ENCODE data around the gene TRABD.
"Not testable (repeated sequence)": the region's sequence is repeated elsewhere in the genome, so short reads cannot be mapped to it uniquely, and the experiment has no call there.

Gene TRABD

GRCh38 chr22:50153056-50153755 lies 32.5 kb upstream of the TRABD start:
- H3K36me3 ChIP-seq (ENCODE audit: control insufficient read depth, insufficient read depth, low read length) = no peaks in the 10 kb centered on the region
- H3K27ac ChIP-seq (ENCODE audit: low read depth, low read length) = no peak overlapping the region
- no peak overlapping the region for H3K9ac ChIP-seq (ENCODE audit: low read length)
- H3K9me3 ChIP-seq (ENCODE audit: control insufficient read depth, insufficient read depth, low read depth, low read length) = no peaks in the 10 kb centered on the region
- peaks cover 3% of the 10 kb centered on the region; the same call in 1 of the 2 replicates for H3K4me1 ChIP-seq (ENCODE audit: control insufficient read depth, insufficient read depth, low read length)
- no peak overlapping the region for H3K4me3 ChIP-seq (ENCODE audit: low read depth, low read length)
- H3K27me3 ChIP-seq (ENCODE audit: control insufficient read depth, insufficient read depth, low read length) = peaks cover 18% of the 10 kb centered on the region; the same call in 1 of the 2 replicates

DNA sequence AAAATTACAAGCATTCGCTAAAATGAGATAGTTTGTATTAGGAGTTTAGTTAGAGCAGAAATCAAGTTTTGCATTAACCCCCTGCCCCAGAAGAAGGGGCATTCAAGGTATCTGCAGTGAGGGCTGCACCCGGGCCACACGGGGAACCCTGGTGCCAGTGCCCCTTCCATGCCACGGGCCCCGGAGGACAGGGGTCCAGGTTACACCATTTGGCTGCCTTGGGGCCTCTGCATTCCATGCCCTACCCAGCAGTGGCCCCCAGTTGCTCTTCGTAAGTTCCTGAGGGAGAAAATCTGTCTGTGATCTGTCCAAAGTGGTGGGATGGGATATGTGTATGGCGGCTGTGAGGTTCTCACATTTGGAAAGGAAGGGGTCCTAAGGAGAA lies 32.0 kb upstream of the TRABD start:
- peaks cover 22% of the 10 kb centered on the region; the same call in 1 of the 2 replicates for H3K27me3 ChIP-seq (ENCODE audit: control insufficient read depth, insufficient read depth, low read length)
- peaks cover 3% of the 10 kb centered on the region; the same call in 1 of the 2 replicates for H3K4me1 ChIP-seq (ENCODE audit: control insufficient read depth, insufficient read depth, low read length)
- H3K9me3 ChIP-seq (ENCODE audit: control insufficient read depth, insufficient read depth, low read depth, low read length) = no peaks in the 10 kb centered on the region
- H3K9ac ChIP-seq (ENCODE audit: low read length) = no peak overlapping the region
- no peak overlapping the region for H3K4me3 ChIP-seq (ENCODE audit: low read depth, low read length)
- no peaks in the 10 kb centered on the region for H3K36me3 ChIP-seq (ENCODE audit: control insufficient read depth, insufficient read depth, low read length)
- no peak overlapping the region for H3K27ac ChIP-seq (ENCODE audit: low read depth, low read length)

GRCh38 chr22:50157709-50158375 lies 27.9 kb upstream of the TRABD start:
- no peak overlapping the region for H3K9ac ChIP-seq (ENCODE audit: low read length)
- peaks cover 16% of the 10 kb centered on the region; the same call in 1 of the 2 replicates for H3K27me3 ChIP-seq (ENCODE audit: control insufficient read depth, insufficient read depth, low read length)
- no peaks in the 10 kb centered on the region for H3K9me3 ChIP-seq (ENCODE audit: control insufficient read depth, insufficient read depth, low read depth, low read length)
- H3K4me1 ChIP-seq (ENCODE audit: control insufficient read depth, insufficient read depth, low read length) = no peaks in the 10 kb centered on the region; the same call in 1 of the 2 replicates
- H3K4me3 ChIP-seq (ENCODE audit: low read depth, low read length) = no peak overlapping the region
- H3K36me3 ChIP-seq (ENCODE audit: control insufficient read depth, insufficient read depth, low read length) = no peaks in the 10 kb centered on the region
- no peak overlapping the region for H3K27ac ChIP-seq (ENCODE audit: low read depth, low read length)

DNA sequence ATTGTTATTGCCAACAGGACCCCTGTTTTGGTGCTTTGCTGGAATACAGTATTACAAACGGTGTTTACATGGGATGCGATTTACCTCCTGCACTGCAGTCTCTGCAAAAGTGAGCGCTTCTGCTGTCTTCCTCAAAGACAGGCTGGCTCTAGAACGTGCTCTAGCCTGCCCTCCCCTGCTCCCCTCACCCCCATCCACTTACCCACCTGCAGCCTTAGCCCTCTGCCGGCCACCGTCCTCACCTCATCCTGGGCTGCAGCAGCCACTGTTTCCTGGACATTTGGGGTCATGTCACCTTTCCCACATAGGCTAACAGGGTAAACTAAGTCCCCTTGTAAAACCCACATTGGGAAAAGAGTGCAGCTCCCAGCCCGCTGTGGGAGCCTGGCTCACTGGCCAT lies 24.8 kb upstream of the TRABD start:
- Histone ChIP-seq H3K4me1 (ENCODE audit: control insufficient read depth, insufficient read depth, low read length) (no peaks in the 10 kb centered on the region; the same call in 1 of the 2 replicates), H3K9ac (ENCODE audit: low read length) (no peak overlapping the region), H3K36me3 (ENCODE audit: control insufficient read depth, insufficient read depth, low read length) (no peaks in the 10 kb centered on the region), H3K9me3 (ENCODE audit: control insufficient read depth, insufficient read depth, low read depth, low read length) (no peaks in the 10 kb centered on the region), H3K27ac (ENCODE audit: low read depth, low read length) (no peak overlapping the region), H3K27me3 (ENCODE audit: control insufficient read depth, insufficient read depth, low read length) (peaks cover 15% of the 10 kb centered on the region; the same call in 1 of the 2 replicates), H3K4me3 (ENCODE audit: low read depth, low read length) (no peak overlapping the region)

DNA sequence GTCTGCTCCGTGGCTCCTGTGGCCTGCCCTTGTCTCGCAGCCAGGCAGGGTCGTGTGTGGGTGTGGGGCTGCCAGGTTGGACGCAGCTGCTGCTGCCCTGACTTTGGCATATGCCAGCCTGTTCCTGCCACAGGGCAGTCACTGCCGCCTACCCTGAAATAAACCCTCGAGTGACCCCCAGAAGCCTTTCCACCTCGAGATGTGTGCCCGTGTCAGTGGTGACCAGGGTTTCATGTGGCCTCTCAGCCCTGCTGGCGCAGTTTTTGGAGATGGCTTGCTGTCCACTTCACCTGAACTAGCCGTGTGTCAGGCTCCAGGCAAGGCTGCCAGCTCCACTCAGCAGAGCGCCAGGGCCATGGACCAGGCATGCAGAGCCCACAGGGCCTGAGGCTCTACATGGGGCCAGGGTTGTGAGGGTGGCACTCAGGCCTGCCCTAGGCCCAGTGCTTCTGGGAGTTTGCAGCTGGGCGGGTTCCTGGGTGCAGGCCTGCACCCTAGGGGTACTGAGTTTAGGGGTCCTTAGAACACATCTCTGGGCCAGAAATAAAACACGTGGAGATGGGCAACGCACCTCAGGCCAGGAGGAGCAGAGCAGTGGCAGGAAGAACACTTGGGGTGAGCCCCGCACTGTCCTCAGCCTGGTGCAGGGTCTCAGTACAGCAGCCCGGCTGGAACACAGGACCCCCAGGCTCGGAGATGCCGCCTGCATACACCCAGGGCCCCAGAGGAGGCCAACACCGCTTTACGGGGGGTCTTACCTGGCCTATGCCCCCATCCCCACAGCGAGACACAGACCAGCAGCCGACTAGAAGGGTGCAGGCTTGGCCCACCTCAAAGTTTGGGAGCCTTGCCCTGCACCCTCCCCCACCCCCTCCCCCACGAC lies 24.0 kb upstream of the TRABD start:
- Histone ChIP-seq H3K9me3 (ENCODE audit: control insufficient read depth, insufficient read depth, low read depth, low read length) (no peaks in the 10 kb centered on the region), H3K4me3 (ENCODE audit: low read depth, low read length) (no peak overlapping the region), H3K36me3 (ENCODE audit: control insufficient read depth, insufficient read depth, low read length) (no peaks in the 10 kb centered on the region), H3K9ac (ENCODE audit: low read length) (no peak overlapping the region), H3K27ac (ENCODE audit: low read depth, low read length) (no peak overlapping the region), H3K4me1 (ENCODE audit: control insufficient read depth, insufficient read depth, low read length) (no peaks in the 10 kb centered on the region; the same call in 1 of the 2 replicates), H3K27me3 (ENCODE audit: control insufficient read depth, insufficient read depth, low read length) (peaks cover 15% of the 10 kb centered on the region; the same call in 1 of the 2 replicates)

GRCh38 chr22:50162391-50162956 lies 23.2 kb upstream of the TRABD start:
- no peaks in the 10 kb centered on the region for H3K36me3 ChIP-seq (ENCODE audit: control insufficient read depth, insufficient read depth, low read length)
- H3K9ac ChIP-seq (ENCODE audit: low read length) = no peak overlapping the region
- H3K9me3 ChIP-seq (ENCODE audit: control insufficient read depth, insufficient read depth, low read depth, low read length) = no peaks in the 10 kb centered on the region
- H3K4me1 ChIP-seq (ENCODE audit: control insufficient read depth, insufficient read depth, low read length) = no peaks in the 10 kb centered on the region; the same call in 1 of the 2 replicates
- no peak overlapping the region for H3K27ac ChIP-seq (ENCODE audit: low read depth, low read length)
- H3K4me3 ChIP-seq (ENCODE audit: low read depth, low read length) = no peak overlapping the region
- H3K27me3 ChIP-seq (ENCODE audit: control insufficient read depth, insufficient read depth, low read length) = peaks cover 18% of the 10 kb centered on the region

GRCh38 chr22:50165436-50166123 lies 20.1 kb upstream of the TRABD start:
- Histone ChIP-seq H3K36me3 (ENCODE audit: control insufficient read depth, insufficient read depth, low read length) (no peaks in the 10 kb centered on the region), H3K4me1 (ENCODE audit: control insufficient read depth, insufficient read depth, low read length) (no peaks in the 10 kb centered on the region), H3K27me3 (ENCODE audit: control insufficient read depth, insufficient read depth, low read length) (peaks cover 27% of the 10 kb centered on the region), H3K9me3 (ENCODE audit: control insufficient read depth, insufficient read depth, low read depth, low read length) (no peaks in the 10 kb centered on the region), H3K4me3 (ENCODE audit: low read depth, low read length) (no peak overlapping the region), H3K27ac (ENCODE audit: low read depth, low read length) (no peak overlapping the region), H3K9ac (ENCODE audit: low read length) (no peak overlapping the region)

DNA sequence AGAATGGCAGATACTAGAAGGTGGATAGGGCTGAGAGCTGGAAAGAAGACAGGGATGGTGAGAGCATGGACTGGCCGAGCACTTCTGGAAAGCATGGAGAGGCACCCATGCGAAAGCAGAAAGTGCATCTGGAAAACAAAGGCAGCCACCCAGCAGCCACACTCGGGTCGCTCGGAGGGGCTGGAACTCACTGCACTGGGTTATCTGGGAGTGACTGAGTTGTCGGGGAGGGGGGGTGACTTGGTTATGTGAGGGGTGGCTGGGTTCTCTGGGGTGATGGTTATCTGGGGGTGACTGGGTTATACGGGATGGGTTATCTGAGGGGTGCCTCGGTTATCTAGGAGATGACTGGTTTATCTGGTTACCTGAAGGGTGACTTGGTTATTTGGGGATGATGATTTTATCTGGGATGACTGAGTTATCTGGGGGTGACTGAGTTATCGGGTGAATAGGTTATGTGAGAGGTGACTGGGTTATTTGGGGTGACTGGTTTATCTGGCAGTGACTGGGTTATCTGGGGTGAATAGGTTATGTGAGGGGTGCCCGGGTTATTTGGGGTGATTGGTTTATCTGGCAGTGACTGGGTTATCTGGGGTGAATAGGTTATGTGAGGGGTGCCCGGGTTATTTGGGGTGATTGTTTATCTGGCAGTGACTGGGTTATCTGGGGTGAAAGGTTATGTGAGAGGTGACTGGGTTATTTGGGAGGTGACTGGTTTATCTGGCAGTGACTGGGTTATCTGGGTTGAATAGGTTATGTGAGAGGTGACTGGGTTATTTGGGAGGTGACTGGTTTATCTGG lies 17.8 kb upstream of the TRABD start:
- H3K4me1 ChIP-seq (ENCODE audit: control insufficient read depth, insufficient read depth, low read length) = no peaks in the 10 kb centered on the region

DNA sequence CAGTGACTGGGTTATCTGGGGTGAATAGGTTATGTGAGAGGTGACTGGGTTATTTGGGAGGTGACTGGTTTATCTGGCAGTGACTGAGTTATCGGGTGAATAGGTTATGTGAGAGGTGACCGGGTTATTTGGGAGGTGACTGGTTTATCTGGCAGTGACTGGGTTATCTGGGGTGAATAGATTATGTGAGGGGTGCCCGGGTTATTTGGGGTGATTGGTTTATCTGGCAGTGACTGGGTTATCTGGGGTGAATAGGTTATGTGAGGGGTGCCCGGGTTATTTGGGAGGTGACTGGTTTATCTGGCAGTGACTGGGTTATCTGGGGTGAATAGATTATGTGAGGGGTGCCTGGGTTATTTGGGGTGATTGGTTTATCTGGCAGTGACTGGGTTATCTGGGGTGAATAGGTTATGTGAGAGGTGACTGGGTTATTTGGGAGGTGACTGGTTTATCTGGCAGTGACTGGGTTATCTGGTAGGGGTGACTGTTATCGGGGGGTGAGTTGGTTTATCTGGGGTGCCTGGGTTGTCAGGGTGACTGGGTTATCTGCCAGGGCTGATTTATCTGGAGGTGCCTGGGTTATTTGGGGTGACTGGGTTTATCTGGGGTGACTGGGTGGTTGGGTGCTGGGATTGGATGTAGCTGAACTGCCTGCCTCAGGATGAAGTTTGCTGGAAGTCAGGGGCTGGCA lies 17.1 kb upstream of the TRABD start:
- not testable (repeated sequence) for H3K9me3 ChIP-seq (ENCODE audit: control insufficient read depth, insufficient read depth, low read depth, low read length); H3K9ac ChIP-seq (ENCODE audit: low read length); H3K36me3 ChIP-seq (ENCODE audit: control insufficient read depth, insufficient read depth, low read length); H3K4me3 ChIP-seq (ENCODE audit: low read depth, low read length); H3K4me1 ChIP-seq (ENCODE audit: control insufficient read depth, insufficient read depth, low read length); H3K27ac ChIP-seq (ENCODE audit: low read depth, low read length)
- H3K27me3 ChIP-seq (ENCODE audit: control insufficient read depth, insufficient read depth, low read length) = peaks cover 46% of the 10 kb centered on the region

More for the DNA sequence above, 17.8 kb upstream of the TRABD start:
- H3K9me3 ChIP-seq (ENCODE audit: control insufficient read depth, insufficient read depth, low read depth, low read length) = no peaks in the 10 kb centered on the region
- H3K27me3 ChIP-seq (ENCODE audit: control insufficient read depth, insufficient read depth, low read length) = peaks cover 46% of the 10 kb centered on the region
- no peak overlapping the region for H3K4me3 ChIP-seq (ENCODE audit: low read depth, low read length)
- no peak overlapping the region for H3K9ac ChIP-seq (ENCODE audit: low read length)
- H3K36me3 ChIP-seq (ENCODE audit: control insufficient read depth, insufficient read depth, low read length) = no peaks in the 10 kb centered on the region
- no peak overlapping the region for H3K27ac ChIP-seq (ENCODE audit: low read depth, low read length)

Data from HUES6 (cell line).